Stimulated activated CD4-positive, alpha-beta T cell treated with anti-CD3 and anti-CD28 coated beads, TNF-alpha, amount 100 ng/mL, for 4 hours (primary cell): ENCODE data around the gene ZMYM4.

Experiments
- DNase-seq, 3 experiments: peaks; one replicate each; pipeline ENCODE4 v3.0.0-alpha.2; 2020; ENCODE audit warnings: low read depth in 3 of 3

Gene ZMYM4

DNA sequence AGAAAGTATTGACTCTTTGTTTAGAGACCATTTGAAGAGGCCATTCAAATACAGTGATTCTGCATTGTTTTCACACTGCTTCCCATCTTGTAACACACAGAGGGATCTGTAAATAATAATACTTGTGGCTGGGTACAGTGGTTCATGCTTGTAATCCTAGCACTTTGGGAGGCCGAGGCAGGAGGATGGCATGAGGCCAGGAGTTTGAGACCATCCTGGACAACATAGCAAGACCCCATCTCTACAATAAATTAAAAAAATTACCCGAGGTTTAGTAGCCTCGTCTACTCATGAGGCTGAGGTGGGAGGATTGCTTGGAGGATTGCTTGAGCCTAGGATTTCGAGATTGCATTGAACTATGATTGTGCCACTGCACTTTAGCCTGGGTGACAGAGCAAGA is 5.7 kb downstream of the ZMYM4 start:
- DNase-seq, result no peak

DNA sequence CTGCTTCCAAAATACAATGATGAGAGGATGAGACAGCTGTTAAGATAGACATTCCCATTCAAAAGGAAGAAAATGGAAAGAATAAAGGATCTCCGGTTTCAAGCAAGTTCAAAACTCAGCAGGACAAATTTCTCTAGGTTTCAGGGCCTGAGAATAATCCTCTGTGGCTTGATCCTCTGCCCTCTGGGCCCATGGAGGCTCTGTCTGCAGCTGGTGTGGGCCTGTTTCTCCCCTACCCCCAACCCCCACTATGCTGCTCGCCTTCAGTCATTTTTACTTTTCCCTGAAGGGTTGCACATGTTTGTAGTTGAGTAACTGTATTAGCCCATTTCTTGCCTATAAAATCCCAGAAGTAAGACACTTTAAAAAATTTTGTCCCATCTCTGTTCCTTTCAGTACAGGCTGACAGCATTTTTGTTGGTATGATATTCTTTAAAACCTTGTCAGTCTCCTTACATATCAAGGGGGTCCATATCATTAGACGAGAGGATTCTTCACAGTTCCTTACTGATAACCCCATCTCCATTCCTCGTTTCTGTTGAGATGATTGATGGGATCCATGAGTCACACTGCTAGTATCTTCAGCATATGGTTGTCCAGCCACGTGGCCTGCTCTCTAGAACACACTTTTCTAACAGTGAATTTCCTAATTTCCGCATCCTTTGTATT is 10.5 kb downstream of the ZMYM4 start:
- DNase-seq, result no peak

DNA sequence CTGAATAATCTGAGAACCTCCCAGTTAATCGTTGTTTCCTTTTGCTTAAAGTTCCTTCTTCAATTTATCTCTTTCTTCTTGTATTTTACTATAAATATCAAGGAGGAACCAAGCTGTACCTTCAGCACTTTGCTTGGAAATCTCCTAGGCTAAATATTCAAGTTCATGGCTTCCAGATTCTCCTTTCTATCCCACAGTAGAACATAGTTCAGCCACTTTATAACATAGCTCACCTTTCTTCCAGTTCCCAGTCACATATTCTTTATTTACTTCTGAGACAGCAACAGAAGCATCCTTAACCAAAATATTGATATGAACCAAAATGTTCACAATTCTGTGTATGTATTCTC is 11.0 kb downstream of the ZMYM4 start:
- no peak for DNase-seq

DNA sequence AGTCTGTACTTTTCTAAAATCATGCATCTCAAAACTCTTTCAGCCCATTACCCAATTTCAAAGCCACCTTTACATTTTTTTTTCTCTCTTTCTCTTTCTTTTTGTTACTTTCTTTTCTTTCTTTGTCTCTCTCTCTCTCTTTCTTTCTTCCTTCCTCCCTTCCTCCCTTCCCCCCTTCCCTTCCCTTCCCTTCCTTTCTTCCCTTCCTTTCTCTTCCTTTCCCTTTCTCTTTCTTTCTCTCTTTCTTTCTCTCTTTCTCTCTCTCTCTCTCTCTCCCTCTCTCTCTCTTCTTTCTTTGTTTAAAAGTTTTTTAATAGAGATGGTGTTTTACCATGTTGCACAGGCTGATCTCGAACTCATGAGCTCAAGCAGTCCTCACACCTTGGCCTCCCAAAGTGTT is 11.5 kb downstream of the ZMYM4 start:
- DNase-seq, result no peak

DNA sequence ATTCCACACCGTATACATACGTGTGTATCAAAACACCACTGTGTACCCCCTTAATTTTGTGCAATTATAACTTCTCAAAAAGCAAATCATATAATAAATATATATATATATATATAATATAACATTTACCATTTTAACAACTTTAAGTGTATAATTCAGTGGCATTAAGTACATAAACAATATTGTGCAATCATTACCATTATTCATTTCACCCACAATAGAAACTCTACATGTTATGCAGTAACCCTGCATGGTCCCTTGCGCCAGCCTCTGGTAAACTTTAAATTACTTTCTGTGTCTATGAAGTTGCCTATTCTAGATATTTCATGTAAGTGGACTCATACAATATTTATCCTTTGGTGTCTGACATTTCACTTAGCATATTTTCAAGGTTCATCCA is 13.1 kb downstream of the ZMYM4 start:
- DNase-seq, result no peak

DNA sequence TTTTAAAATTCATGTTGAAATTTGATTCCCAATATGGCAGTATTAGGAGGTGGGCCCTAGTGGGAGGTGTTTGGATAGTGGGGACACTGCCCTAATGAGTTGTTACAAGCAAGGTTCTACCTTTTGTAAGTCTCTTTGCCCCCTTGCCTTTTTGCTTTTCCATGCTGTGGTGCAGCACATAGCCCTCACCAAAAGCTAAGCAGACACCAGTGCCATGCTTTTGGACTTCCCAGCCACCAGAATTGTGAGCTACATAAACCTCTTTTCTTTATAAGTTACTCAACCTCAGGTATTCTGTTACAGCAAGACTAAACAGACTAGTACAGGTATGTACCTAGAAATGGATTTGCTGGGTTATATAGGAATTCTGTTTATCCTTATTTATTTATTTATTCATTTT is 13.7 kb downstream of the ZMYM4 start:
- DNase-seq, result no peak

DNA sequence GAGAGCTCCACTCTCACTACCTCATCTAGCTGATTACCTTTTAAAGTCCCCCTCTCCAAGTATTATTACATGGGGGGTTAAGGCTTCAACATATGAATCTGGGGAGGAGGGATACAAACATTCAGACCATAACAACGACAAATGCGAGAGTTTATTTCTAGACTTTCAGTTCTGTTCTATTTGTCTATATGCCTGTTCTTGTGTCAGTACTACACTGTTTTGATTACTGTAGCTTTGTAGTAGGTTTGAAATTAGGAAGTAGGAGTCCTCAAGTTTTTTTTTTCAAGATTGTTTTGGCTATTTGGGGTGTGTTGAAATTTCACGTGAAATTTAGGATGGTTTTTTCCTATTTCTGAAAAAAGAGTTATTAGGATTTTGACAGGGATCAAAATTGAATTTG is 16.3 kb downstream of the ZMYM4 start:
- DNase-seq, result no peak

DNA sequence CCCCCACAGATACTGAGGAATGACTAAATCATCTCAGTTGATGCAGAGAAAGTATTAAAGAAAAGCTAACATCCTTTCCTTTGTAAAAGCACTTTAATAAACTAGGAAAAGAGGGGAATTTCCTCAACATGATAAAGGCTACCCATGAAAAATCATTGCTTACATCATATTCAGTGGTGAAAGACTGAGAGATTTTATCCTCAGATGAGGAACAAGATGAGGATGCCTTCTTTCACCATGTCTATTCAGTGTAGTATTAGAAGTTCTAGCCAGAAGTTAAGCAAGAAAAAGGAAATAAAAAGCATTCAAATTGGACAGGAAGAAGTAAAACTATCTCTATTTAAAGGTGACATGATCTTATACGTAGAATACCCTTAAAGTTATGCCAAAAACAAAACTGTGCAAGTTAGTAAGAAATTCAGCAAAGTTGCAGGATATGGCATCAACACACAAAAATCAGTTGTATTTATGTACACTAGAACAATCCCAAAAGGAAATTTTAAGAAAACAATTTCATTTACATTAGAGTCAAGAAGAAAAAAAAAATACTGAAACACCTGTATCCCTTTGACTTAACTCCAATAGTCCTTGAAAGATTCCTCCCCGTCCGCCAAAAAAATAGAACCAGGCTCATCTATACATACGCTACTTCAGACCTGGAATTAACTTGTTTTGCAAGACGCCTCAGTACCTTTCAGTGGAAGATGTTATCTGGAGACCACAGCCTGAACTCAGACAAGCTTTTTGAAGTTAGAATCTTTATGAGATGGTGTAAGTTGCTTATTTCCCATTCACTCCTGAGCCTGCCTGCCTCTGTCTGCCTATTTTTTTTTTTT is 17.5 kb downstream of the ZMYM4 start:
- DNase-seq, result no peak

DNA sequence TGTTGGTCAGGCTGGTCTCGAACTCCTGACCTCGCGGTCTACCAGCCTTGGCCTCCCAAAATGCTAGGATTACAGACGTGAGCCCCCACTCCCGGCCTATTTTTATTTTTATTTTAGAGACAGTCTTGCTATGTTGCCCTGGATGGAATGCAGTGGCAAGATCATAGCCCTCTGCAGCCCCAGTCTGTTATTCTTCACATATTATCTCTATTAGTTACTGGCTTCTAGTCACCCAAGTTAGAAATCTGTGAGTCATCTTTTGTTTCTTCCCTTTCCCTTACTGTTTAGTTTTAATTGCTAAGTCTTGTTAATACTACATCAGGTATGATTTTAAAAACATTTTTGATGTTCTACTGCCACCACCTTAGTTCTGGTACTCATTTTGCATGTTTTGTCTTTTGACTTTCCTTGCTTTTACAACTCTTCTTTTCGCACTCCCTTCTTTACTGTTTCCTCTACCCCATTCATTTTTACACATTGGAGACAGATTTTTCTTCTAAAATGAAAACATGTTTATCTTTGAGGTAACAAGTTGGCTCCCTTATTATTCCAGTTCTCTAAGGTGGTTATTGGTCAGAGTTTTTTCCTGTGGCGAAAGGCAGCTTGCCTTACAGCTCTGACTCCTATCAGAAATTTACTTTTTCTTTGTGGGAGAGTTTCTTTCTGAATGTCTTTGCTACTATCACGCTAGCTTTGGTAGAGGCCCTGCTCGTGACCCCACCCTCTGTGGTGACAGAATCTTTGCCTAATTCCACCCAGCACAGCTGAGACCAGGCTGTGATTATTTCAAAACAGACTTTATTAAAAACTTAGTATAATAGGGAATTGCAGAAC is 19.5 kb downstream of the ZMYM4 start:
- no peak for DNase-seq

DNA sequence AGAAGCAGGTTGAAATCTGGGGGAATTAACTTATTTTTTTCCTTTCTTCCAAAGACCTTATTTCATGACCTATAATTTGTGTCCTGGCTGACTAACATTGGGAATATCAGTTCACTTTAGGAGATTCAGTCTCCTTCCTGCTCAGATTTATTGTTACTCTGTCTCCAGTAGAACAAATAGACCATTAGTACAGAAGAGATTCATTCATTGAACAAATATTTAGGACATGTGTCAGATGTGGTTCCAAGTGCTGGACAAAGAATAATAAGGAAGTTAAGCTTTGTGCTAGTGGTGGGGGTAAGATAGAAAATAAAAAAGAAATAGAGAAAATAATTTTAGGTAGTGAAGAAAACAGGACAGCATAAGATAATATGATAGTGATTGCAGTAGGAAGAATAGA is 20.3 kb downstream of the ZMYM4 start:
- DNase-seq, result no peak

DNA sequence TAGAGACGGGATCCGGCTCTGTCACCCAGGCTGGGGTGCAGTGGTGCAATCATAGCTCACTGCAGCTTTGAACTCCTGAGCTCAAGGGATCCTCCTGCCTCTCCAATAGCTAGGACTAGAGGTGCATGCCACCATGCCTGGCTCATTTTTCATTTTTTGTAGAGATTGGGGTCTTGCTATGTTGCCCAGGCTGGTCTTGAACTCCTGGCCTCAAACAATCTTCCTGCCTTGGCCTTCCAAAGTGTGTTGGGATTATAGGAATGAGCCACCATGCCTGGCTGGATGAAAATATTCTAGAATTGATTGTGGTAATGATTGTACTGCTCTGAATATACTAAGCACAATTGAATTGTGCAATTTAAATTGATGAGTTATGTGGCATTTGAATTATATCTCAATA is 21.9 kb downstream of the ZMYM4 start:
- DNase-seq, result no peak

DNA sequence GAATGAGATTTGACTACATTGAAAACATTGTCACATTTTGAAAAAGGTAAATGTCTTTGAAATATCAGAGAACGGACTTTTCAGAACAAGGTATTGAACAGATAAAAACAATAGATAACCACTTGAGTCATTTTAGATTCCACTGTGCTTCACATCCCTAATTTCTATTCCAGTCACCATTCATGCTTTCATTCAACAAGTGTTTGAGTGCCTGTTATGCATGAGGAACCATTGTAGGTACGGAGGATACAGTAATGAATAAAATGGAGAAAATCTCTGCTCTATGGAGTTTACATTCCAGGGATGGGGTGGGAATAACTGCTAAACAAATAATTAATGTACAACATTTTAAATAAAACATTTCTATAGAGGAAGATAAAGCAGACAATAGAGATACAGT is 26.3 kb downstream of the ZMYM4 start:
- DNase-seq, result no peak

DNA sequence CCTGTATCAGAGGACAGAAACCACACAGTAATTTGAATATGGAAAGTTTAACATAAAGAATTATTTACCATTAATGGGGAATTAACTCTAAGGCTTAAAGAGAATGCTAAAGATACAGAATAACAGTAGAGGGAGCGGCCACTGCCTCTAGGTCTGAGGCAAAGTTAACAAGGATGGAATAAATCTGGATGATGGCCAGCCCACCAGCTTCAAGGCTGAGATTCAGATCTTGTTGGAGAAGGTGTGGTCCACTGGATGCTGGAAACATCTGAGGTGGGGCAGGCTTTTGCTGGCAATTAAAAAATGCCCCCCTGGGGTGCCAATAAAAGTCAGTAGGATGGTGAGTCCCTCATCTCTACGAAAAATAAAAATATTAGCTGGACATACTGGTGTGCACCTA is 29.4 kb downstream of the ZMYM4 start:
- DNase-seq, result no peak

DNA sequence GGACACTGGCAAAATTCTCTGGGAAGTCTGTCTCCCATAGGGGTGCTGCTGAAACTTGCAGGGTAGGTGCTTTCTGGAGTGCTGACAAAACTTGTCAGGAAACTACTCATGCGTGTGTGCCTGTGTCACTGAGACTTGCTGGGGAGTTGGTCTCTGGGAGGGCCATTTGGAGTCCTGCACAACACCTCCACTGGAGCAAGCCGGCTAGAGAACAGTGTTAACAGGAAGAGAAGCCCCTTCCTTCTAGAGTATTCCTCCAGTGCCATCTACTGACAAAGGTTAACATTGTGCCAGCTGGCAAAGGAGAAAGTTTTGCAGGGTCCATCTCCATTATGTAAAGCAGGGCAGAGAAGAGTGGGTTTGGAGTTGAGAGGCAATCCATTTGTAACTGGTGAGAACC is 30.0 kb downstream of the ZMYM4 start:
- DNase-seq, result peak in 1 of 3 experiments; percentile 0

DNA sequence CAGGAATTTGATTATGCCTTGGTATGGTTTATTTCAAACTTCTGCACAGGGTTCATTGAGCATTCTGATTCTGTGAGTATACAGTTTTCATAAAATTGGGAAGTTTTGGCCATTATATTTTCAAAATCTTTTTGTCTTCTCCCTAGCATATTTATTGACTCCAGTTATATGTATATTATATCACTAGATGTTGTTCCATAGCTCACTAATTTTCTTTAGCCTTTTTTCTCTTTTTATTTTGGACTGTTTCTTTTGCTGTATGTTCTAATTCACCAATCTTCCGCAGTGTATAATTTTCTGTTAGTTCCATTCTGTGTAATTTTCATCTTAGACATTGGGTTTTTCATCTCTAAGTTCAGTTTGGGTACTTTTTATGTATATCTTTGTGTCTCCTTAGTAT is 31.9 kb downstream of the ZMYM4 start:
- DNase-seq, result no peak

DNA sequence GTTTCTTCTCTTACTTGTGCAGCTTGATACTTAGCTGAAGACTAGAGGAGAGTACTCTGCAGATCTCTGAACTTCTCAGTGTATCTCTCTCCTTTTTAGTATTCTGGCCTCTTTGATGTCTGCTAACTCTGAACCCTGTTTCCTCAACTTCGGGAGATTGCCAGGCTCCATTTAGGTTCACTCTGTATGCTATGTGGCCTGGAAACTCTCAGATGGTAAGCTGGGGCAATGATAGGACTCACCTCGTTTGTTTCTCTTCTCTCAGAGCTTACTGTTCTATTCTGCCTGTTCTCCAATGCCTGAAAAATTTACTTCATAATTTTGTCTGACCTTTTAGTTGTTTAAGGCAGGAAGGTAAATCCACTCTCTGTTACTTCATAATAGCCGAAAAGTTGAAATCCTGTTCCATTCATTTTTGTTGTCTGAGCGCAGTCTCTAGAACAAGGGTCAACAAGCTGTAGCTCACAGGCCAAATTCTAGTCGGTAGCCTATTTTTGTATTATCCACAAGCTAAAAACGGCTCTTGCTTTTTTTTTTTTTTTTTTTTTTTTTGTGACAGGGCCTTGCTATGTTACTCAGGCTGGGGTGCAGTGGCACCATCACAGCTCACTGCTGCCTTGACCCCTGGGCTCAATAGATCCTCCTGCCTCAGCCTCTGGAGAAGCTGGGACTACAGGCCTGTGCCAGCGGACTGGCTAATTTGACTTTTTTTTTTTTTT is 33.3 kb downstream of the ZMYM4 start:
- no peak for DNase-seq

DNA sequence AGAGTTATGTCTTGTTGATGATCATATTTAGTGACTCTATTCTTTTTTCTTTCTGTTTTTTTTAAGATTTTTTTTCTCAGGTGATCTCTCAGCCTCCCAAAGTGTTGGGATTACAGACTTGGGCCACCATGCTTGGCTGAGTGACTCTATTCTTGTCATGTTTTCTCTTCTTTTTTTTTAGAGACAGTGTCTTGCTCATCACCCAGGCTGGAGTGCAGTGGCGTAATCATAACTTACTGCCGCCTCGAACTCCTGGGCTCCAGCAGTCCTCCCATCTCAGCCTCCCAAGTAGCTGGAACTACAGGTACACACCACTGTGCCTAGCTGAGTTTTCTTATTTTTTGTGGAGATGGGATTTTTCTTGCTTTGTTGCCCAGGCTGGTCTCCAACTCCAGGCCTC is 36.9 kb downstream of the ZMYM4 start:
- DNase-seq, result no peak

DNA sequence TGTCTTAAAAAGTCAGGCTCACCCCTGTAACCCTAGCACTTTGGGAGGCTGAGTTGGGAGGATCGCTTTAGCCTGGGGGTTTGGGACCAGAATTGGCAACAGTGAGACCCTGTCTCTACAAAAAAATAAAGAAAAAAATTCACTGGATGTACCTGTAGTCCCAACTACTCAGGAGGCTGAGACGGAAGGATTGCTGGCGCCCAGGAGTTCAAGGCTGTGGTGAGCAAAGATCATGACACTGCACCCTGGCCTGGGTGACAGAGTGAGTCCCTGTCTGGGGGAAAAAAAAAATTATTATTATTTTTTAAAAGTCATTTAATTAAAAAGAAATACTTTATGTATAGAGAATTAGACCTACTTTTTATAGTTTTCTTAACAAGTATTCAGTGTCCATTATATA is 47.1 kb downstream of the ZMYM4 start:
- DNase-seq, result no peak

DNA sequence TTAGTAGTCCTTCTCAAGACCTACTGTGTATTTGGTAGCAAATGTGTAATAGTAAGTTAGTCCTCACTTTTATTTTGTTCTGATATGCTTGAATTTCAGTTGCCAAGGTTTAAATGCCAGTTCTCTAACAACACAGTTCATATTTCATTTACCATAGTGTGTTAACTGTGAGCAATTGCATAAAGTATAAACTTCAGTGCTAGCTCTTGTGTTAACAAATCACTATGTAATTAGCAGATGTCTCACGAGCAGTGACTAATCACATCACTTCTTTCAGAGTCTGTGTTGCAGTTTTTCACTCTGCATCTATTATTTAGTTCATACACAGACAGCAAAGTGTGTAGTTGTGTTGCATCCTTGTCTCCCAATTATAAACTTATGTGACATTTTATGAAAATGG is 47.8 kb downstream of the ZMYM4 start:
- no peak for DNase-seq

DNA sequence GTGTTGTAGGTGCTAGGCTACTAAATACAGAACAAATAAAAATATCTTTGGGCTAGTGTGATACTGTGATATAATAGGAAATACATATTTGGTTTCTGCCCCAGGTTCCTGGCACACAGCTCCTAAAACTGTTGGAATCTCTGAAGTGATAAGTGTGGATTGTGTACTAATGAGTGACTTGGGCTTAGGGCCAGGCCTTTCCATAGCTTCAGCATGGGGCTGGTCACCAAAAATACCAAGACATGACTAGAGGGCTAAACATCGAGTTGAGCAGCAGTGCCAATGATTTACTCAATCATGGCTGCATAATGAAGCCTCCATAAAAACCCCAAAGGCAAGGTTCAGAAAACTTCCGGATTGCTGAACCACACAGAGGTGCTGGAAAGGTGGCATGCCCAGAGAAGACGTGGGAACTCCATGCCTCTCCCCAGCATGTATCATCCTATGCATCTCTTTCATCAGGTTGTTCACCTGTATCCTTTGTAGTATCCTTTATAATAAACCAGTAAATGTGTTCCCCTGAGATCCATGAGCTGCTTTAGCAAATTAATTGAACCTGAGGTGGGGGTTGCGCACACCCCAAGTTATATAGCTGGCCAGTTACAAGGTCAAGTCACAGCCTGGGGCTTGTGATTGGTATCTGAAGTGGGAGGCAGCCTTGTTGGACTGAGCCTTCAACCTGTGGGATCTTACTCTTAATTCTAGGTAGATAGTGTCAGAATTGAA is 51.6 kb downstream of the ZMYM4 start:
- DNase-seq, result no peak

DNA sequence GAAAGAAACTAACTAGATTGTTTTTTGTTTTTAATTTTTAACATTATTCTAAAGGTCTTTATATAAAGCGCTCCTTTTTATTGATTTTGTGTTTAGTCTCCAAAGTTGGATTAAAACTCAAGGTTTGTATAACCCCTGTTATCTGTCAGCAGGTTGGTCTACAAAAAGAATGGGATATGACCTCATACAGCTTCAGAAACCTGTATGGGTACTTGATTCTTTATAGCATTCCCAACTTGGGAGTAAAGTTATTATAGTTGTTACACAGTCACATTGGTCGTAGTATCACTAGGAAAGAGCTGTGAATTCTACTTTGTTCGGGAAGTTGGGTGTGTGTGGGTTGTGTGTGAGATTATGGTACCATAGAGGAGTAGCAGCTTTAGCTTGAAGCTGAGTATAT is 52.4 kb downstream of the ZMYM4 start:
- no peak for DNase-seq
